GM12801 (cell line): Measurements from ENCODE around the gene AVPR1A.

ENCODE experiments used
- CTCF ChIP-seq: IDR thresholded peaks from one replicate; pipeline ENCODE4 v1.5.1; 2011; ENCODE audit warnings: control low read depth; ENCODE audit not compliant: insufficient read length; ENCODE audit errors: extremely low read depth

Gene AVPR1A

GRCh38 chr12:63093711-63094110 lies 57.3 kb downstream of the AVPR1A start:
- TF ChIP-seq CTCF, result no peak

GRCh38 chr12:63093084-63093483 lies 57.9 kb downstream of the AVPR1A start:
- no peak for TF ChIP-seq CTCF
